KOPT-K1 (cell line): ENCODE measurements around the gene ORM2.

Experiments
- H3K27ac ChIP-seq: fragments of 200-600 bp; sonication (generic); 2 replicates; pipeline ENCODE4 v1.5.1; 2016; ENCODE audit warnings: antibody characterized with exemption, mild to moderate bottlenecking, low read depth, low read length; ENCODE audit not compliant: poor library complexity, severe bottlenecking
- H3K36me3 ChIP-seq: fragments of 200-600 bp; sonication (generic); 2 replicates; pipeline ENCODE4 v1.5.1; 2017; ENCODE audit warnings: antibody characterized with exemption, mild to moderate bottlenecking, low read length, moderate library complexity; ENCODE audit not compliant: insufficient read depth
- H3K9me3 ChIP-seq: fragments of 200-600 bp; sonication (generic); 2 replicates; pipeline ENCODE4 v1.5.1; 2017; ENCODE audit warnings: antibody characterized with exemption, low read length, mild to moderate bottlenecking; ENCODE audit not compliant: insufficient read depth, poor library complexity, severe bottlenecking

The ORM2 gene

GRCh38 chr9:114289106-114289505 lies 40.6 kb upstream of the ORM2 start:
- H3K27ac ChIP-seq: no peak overlapping the region
- no peaks in the 10 kb centered on the region for H3K36me3 ChIP-seq
- no peaks in the 10 kb centered on the region for H3K9me3 ChIP-seq

- Histone ChIP-seq H3K36me3 (no peaks in the 10 kb centered on the region), H3K27ac (no peak overlapping the region), H3K9me3 (peaks cover 4% of the 10 kb centered on the region)
Observed at GRCh38 chr9:114289571-114290481, 39.8 kb upstream of the ORM2 start.

DNA sequence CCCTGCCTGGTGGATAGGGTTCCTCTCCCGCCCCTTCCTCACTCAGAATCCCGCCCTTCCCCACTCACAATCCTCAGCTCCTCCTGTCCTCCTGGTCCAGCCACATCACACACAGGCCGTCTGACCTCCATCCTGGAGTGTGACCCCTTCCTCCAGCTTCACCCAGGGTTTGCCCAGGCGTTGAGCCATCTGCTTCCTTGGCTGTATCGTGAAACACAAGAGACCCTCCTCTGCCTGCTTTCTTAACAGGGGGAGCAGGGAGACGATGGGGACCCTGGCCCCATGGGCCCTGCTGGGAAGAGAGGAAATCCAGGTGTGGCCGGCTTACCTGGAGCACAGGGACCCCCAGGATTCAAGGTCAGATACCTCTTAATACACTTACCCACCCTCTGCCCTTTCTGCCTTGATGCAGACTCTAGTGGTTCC lies 39.1 kb upstream of the ORM2 start:
- Histone ChIP-seq H3K27ac (no peak overlapping the region), H3K9me3 (peaks cover 7% of the 10 kb centered on the region), H3K36me3 (no peaks in the 10 kb centered on the region)

GRCh38 chr9:114291064-114291474 lies 38.6 kb upstream of the ORM2 start:
- no peak overlapping the region for H3K27ac ChIP-seq
- peaks cover 7% of the 10 kb centered on the region for H3K9me3 ChIP-seq
- no peaks in the 10 kb centered on the region for H3K36me3 ChIP-seq

DNA sequence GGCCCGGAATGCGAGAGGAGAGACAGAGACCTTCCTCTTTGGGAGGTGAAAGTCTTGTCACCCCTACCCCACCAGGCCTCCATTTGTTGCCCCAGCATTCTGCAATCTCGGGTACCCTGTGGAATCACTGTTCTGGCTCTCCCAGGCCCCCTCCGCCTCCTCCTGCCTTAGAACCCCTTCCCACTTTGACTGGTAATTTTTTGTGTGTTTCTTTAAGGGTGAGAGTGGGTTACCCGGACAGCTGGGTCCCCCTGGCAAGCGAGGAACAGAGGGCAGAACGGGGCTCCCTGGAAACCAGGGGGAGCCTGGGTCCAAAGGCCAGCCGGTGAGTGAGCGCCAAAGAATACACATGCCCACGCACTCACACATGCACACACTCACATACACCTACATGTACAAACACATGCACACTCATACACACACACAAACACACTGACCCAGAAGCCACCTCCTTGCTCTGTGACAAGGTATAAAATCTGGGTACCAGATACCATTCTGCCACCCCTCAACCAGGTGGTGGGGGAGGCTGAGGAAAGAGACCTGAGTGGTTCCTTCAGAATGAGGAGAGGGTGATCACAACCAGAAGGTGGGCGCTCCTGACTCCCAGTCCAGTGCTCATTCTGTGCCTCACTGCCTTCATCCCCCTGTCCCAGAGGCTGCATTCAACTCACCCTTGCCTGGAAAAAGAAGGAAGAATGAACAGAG lies 37.6 kb upstream of the ORM2 start:
- Histone ChIP-seq H3K36me3 (no peaks in the 10 kb centered on the region), H3K9me3 (peaks cover 14% of the 10 kb centered on the region)

GRCh38 chr9:114294664-114295063 lies 35.0 kb upstream of the ORM2 start:
- Histone ChIP-seq H3K9me3 (peaks cover 14% of the 10 kb centered on the region), H3K36me3 (no peaks in the 10 kb centered on the region), H3K27ac (no peak overlapping the region)

More for the DNA sequence above, 37.6 kb upstream of the ORM2 start:
- H3K27ac ChIP-seq: no peak overlapping the region

DNA sequence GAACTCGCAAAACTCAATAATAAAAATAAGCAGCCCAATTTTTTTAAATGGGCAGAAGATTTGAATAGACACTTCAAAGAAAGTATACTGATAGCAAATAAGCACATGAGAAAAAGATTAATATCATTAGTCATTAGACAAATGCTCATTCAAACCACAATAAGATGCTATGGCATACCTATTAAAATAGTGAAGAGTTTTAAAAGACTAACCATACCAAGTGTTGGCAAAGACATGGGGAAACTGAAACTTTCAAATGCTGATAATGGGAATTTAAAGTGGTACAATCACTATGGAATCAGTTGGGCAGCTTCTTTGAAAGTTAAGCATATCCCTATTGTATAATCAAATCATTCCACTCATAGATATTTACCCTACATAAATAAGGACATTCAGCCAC lies 33.3 kb upstream of the ORM2 start:
- no peaks in the 10 kb centered on the region for H3K36me3 ChIP-seq
- H3K9me3 ChIP-seq: peaks cover 14% of the 10 kb centered on the region
- no peak overlapping the region for H3K27ac ChIP-seq

DNA sequence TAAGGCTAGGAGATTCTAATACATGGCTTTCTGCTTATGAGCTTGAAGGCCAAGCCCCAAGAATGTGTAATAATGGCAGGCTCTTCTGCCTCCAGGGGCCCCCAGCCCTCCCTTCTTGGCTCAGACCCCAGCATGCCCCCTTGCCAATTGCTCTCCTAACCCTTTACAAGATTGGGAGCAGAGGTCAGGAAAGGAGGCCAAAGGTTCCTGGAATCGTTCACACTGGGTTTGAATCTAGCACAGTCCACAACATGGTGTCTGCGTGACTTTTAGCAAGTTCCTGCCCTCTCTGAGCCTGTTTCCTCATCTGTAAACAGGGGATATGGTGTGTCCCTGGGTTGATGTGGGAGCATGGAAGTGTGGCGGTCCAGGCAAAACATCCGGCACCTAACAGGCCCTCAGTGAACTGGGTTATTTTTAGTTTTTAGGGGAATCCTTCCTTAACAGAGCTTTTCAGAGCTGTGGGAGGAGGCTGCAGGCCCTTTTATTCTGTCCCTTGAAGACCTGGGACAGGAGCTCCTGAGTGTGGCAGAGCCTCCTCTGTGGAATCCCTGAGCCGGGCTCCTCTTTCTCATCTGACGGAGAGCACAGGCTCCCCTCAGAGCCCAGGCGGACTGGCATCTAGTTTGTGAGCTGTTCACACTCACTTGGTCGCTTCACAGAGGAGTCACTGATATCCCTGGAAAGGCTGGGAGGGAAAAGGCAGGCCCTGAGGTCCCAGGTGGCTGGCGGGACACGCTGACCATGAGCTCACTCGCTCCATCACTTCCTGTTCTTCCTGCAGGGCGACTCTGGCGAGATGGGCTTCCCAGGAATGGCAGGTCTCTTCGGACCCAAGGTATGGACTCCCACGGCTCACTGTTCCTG lies 30.1 kb upstream of the ORM2 start:
- H3K27ac ChIP-seq: no peak overlapping the region
- no peaks in the 10 kb centered on the region for H3K36me3 ChIP-seq

DNA sequence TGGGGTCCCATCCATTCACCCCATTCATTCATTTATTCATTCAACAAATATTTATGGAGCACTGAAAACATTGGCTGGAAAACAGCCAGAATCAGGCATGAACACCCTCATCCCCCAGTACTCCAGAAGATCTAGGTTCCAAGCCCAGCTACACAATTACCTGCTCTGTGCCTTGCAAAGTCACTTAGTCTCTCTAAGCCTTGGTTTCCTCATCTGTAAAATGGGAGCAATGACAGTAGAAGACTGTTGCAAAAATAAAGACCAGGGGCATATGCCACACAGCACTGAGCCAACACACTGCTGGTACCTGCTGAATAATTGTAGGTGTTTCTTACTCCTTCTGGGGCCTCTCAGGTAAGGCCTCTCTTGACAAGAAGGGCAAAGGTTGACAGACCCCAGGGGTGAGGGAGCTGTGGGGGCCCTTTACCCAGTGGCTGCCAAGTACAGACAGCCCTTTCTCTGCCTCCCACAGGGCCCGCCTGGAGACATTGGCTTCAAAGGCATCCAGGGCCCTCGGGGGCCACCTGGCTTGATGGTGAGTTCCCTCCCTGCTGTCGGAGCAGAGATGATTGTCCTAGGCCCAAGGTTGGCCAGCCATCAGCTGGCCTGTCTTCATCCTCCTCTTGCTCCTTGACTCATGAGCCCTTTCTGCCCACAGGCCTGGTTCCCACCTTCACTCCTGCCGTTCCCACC lies 29.4 kb upstream of the ORM2 start:
- no peaks in the 10 kb centered on the region for H3K36me3 ChIP-seq

More for the DNA sequence above, 30.1 kb upstream of the ORM2 start:
- H3K9me3 ChIP-seq: peaks cover 13% of the 10 kb centered on the region

DNA sequence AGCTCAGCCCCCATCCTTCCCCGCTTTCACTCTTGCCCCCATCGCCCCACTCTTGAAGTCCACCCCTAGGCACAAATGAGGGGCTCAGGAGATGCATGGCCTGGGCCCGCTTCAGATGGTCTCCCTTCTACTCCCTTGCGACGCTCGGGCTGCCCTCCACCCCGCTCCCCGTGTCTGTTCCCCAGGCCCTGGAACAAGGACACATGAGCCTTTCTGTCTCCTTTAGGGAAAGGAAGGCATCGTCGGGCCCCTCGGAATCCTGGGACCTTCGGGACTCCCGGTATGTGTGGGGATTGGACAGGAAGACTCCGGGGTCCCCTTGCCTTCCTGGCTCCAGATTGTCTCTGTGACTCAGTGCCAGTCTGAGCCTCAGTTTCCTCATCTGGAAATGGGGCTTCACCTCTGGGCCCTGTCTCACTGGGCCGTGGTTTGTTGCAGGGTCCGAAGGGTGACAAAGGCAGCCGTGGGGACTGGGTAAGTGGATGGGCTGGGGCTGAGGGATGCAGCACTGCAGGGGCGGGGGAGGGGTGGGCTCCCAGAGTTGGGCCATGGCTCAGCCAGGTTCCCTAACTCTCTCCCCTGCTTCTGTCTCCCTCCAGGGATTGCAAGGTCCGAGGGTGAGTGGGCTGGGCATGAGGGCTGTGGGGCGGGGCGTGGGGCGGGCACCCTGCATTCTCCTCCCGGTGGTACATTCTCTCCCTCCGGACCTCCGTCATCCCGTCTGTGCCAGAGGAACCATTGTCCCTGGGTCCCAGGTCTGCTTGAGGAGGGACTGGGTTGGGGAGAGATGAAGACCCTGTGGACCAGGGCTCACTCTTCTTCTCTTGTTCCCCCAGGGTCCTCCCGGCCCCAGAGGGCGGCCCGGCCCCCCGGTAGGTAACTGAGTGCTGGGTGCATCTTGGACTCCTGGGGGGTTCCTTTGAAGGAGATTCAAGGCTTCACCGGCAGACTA lies 28.5 kb upstream of the ORM2 start:
- no peaks in the 10 kb centered on the region for H3K36me3 ChIP-seq
- H3K27ac ChIP-seq: no peak overlapping the region
- H3K9me3 ChIP-seq: peaks cover 7% of the 10 kb centered on the region

More for the DNA sequence above, 29.4 kb upstream of the ORM2 start:
- Histone ChIP-seq H3K9me3 (peaks cover 7% of the 10 kb centered on the region), H3K27ac (no peak overlapping the region)

DNA sequence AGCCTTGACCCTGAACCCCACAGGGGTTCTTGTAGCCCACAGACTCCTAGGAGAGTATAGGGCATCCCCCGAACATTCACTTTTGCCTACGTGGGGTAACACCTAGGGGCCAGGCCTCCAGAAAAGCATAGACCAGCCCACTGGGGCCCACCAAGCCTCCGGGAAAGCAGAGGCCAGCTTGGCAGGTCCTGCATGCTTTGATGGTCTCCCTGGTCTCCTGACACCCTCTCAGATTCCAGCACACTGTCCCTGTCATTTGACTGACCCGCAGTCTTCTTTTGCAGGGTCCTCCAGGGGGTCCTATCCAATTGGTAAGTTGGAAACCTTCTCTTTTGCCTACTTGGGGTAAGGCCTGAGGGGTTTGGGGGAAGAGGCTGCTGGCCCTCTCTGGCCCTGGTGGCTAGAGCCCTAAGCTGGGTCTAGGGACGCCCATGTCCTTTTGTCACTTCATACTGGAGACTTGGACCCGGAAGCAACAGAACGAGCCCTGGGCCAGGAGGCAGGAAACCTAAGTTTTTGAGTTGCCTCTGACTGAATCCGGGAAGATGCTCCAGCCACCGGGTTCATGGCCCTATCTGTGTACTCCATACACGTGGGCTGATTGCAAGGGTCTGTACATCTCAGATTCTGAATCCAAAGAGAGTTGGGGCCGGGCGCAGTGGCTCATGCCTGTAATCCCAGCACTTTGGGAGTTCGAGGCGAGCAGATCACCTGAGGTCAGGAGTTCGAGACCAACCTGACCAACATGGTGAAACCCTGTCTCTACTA lies 27.7 kb upstream of the ORM2 start:
- Histone ChIP-seq H3K27ac (no peak overlapping the region), H3K9me3 (no peaks in the 10 kb centered on the region), H3K36me3 (no peaks in the 10 kb centered on the region)

DNA sequence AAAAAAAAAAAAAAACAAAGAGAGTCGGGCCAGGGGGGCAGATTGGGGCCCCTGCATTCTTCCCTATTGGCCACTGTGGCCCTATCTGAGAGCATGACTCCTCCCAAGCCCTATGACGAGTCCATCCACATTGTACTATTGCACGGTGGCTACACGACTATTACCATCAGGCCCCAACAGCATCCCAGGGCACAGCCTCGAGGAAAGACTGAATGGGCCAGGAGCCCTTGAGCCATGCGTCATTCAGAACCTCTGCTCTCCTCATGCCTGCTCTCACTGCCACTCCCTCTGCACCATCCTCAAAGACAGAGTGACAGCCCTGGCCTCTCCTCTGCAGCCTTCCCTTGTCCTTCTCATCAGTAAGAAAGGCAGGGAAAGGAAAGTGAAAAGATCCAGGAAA lies 26.9 kb upstream of the ORM2 start:
- Histone ChIP-seq H3K27ac (no peak overlapping the region), H3K36me3 (no peaks in the 10 kb centered on the region), H3K9me3 (no peaks in the 10 kb centered on the region)

- Histone ChIP-seq H3K27ac (no peak overlapping the region), H3K36me3 (no peaks in the 10 kb centered on the region), H3K9me3 (no peaks in the 10 kb centered on the region)
Observed at GRCh38 chr9:114303571-114303970, 26.1 kb upstream of the ORM2 start.
